ENCODE measurements around the gene NUDT19. TPM values are rescaled to one million over a fixed set of nuclear protein-coding genes. Genes with fewer than 3 reads are reported as not detected.

NUDT19 gene
- total RNA-seq, 1 experiment from 2014 or later, result 22.1 TPM

DNA sequence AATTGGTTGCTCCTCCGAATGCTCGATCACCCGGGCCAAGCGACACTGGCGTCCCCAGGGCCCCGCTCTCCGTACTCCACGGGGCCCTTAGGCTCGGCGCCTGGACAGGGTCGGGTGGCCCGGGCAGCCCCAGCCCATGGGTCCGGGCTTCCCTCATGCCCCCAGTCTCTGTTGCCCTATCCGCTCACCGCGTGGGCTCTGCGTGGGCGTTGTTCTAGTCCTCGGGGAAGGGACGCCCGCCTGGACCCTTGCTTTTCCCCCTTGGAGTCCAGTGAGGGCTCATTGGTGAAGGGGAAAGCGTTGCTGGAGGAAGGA lies 29.3 kb downstream of the NUDT19 start:
- DNase-seq (ENCODE audit: low read depth, low spot score), result no peak
- BruUV-seq (replicated peaks), result no TSS peak
- ATAC-seq, result no peak
- Histone ChIP-seq H3K9me2 (ENCODE audit: insufficient read depth) (no peaks in the 10 kb centered on the region), H4K20me1 (ENCODE audit: insufficient read depth) (no peaks in the 10 kb centered on the region), H3K4me1 (ENCODE audit: control insufficient read depth in 1 of 2, insufficient read depth in 2 of 2, low read length in 2 of 2) (no peaks in the 10 kb centered on the region), H3K4me3 (replicated peaks in 1 of 2; ENCODE audit: low read depth in 1 of 2, low read length in 2 of 2) (no peak overlapping the region), H3K27ac (ENCODE audit: low read depth, low read length) (no peak overlapping the region), H3K9me3 (ENCODE audit: control insufficient read depth in 1 of 2, insufficient read depth in 1 of 2, low read depth in 1 of 2, low read length in 2 of 2) (no peaks in the 10 kb centered on the region), H3K9ac (ENCODE audit: low read length) (no peak overlapping the region), H2AFZ (ENCODE audit: low read depth, low read length, poor library complexity, severe bottlenecking) (no peak overlapping the region), H3K79me2 (ENCODE audit: insufficient read depth, low read length) (no peaks in the 10 kb centered on the region), H3K36me3 (ENCODE audit: control insufficient read depth in 1 of 2, insufficient read depth in 2 of 2, low read length in 2 of 2) (no peaks in the 10 kb centered on the region), H3K4me2 (ENCODE audit: low read length) (no peak overlapping the region), H3K27me3 (ENCODE audit: insufficient read depth, low read length) (no peaks in the 10 kb centered on the region)
- intact Hi-C loops (cut with micrococcal nuclease), result no loop called here
- ChIA-PET RAD21 (ENCODE audit: low non-redundant PET in 1 of 2, low total read pairs in 2 of 2, uncharacterized antibody in 2 of 2, unreplicated experiment in 2 of 2) (interaction anchor here in 1 of 2 experiments (0.6 kb wide), 1 partner anchor 405 kb away, joined by 4 read pairs; no protein-coding TSS in a partner anchor), POLR2A (no interaction called here), CTCF (no interaction called here)
- TF ChIP-seq, protein P1, sequence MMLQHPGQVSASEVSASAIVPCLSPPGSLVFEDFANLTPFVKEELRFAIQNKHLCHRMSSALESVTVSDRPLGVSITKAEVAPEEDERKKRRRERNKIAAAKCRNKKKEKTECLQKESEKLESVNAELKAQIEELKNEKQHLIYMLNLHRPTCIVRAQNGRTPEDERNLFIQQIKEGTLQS (IDR thresholded peaks at IDR 0.05), result no peak
- TF ChIP-seq, protein P2, sequence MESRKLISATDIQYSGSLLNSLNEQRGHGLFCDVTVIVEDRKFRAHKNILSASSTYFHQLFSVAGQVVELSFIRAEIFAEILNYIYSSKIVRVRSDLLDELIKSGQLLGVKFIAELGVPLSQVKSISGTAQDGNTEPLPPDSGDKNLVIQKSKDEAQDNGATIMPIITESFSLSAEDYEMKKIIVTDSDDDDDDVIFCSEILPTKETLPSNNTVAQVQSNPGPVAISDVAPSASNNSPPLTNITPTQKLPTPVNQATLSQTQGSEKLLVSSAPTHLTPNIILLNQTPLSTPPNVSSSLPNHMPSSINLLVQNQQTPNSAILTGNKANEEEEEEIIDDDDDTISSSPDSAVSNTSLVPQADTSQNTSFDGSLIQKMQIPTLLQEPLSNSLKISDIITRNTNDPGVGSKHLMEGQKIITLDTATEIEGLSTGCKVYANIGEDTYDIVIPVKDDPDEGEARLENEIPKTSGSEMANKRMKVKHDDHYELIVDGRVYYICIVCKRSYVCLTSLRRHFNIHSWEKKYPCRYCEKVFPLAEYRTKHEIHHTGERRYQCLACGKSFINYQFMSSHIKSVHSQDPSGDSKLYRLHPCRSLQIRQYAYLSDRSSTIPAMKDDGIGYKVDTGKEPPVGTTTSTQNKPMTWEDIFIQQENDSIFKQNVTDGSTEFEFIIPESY (IDR thresholded peaks at IDR 0.05; ENCODE audit: extremely low read depth, insufficient replicate concordance, low read length), result no peak
- TF ChIP-seq ELF1 (IDR thresholded peaks at IDR 0.05; ENCODE audit: borderline replicate concordance, low read depth) (no peak), CEBPB (IDR thresholded peaks at IDR 0.05; ENCODE audit: low read depth) (no peak), SRF (IDR thresholded peaks at IDR 0.05; ENCODE audit: low read depth) (no peak), ZFX (IDR thresholded peaks at IDR 0.05) (no peak), SP1 (IDR thresholded peaks at IDR 0.05; ENCODE audit: low read depth) (no peak), EZH2 (IDR thresholded peaks at IDR 0.05) (no peak), FOSL1 (IDR thresholded peaks at IDR 0.05; ENCODE audit: low read depth) (no peak)
- TF ChIP-seq, protein P3, sequence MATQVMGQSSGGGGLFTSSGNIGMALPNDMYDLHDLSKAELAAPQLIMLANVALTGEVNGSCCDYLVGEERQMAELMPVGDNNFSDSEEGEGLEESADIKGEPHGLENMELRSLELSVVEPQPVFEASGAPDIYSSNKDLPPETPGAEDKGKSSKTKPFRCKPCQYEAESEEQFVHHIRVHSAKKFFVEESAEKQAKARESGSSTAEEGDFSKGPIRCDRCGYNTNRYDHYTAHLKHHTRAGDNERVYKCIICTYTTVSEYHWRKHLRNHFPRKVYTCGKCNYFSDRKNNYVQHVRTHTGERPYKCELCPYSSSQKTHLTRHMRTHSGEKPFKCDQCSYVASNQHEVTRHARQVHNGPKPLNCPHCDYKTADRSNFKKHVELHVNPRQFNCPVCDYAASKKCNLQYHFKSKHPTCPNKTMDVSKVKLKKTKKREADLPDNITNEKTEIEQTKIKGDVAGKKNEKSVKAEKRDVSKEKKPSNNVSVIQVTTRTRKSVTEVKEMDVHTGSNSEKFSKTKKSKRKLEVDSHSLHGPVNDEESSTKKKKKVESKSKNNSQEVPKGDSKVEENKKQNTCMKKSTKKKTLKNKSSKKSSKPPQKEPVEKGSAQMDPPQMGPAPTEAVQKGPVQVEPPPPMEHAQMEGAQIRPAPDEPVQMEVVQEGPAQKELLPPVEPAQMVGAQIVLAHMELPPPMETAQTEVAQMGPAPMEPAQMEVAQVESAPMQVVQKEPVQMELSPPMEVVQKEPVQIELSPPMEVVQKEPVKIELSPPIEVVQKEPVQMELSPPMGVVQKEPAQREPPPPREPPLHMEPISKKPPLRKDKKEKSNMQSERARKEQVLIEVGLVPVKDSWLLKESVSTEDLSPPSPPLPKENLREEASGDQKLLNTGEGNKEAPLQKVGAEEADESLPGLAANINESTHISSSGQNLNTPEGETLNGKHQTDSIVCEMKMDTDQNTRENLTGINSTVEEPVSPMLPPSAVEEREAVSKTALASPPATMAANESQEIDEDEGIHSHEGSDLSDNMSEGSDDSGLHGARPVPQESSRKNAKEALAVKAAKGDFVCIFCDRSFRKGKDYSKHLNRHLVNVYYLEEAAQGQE (IDR thresholded peaks at IDR 0.05; ENCODE audit: low read depth), result no peak
